ENCODE data around the gene CBX1. TPM values are rescaled to one million over a fixed set of nuclear protein-coding genes. Genes with fewer than 3 reads are reported as not detected.
A peak's percentile ranks its signal among the peaks of the same experiment; 100 is the strongest.
"Not testable (repeated sequence)": the region's sequence is repeated elsewhere in the genome, so short reads cannot be mapped to it uniquely, and the experiment has no call there.

CBX1 gene
- total RNA-seq, 1 experiment from 2014 or later = 126 TPM

- no peak for DNase-seq
- H3K4me3 ChIP-seq (ENCODE audit: insufficient read depth, low read depth, low read length) = no peak overlapping the region
- H3K36me3 ChIP-seq (replicated peaks; ENCODE audit: control insufficient read depth, insufficient read depth, low read length) = peaks cover 25% of the 10 kb centered on the region
- H3K27me3 ChIP-seq (ENCODE audit: control insufficient read depth, insufficient read depth, low read length) = no peaks in the 10 kb centered on the region
Observed at GRCh38 chr17:48071654-48072053, 29.6 kb downstream of the CBX1 start.

- Histone ChIP-seq H3K27me3 (ENCODE audit: control insufficient read depth, insufficient read depth, low read length) (no peaks in the 10 kb centered on the region), H3K4me3 (ENCODE audit: insufficient read depth, low read depth, low read length) (no peak overlapping the region), H3K36me3 (replicated peaks; ENCODE audit: control insufficient read depth, insufficient read depth, low read length) (peaks cover 23% of the 10 kb centered on the region)
- no peak for DNase-seq
Observed at GRCh38 chr17:48070195-48070594, 31.1 kb downstream of the CBX1 start.

DNA sequence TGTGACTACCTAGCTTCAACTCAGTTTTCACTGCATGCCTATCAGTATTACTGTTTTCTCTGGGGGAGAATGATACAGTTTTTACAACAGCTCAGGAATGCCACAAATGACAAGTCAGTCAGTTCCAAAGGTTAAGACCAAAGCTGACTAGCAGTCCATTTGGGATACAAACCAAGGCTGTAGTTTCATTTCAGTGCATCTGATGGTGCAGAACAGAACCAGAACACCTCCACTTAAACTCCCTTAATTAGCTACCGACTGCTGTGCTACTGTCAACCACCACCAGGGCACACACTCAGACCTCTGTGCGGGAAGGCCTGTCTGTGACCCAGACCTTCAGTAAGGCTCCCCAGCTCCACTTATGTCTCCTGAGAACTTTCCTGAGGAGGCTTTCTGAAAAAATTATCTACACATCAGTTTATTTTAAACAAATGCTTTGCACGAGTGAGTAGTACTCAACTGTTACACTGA lies 32.8 kb downstream of the CBX1 start:
- Histone ChIP-seq H3K4me3 (ENCODE audit: insufficient read depth, low read depth, low read length) (no peak overlapping the region), H3K36me3 (replicated peaks; ENCODE audit: control insufficient read depth, insufficient read depth, low read length) (peaks cover 19% of the 10 kb centered on the region), H3K27me3 (ENCODE audit: control insufficient read depth, insufficient read depth, low read length) (no peaks in the 10 kb centered on the region)
- DNase-seq = peak; percentile 66

DNA sequence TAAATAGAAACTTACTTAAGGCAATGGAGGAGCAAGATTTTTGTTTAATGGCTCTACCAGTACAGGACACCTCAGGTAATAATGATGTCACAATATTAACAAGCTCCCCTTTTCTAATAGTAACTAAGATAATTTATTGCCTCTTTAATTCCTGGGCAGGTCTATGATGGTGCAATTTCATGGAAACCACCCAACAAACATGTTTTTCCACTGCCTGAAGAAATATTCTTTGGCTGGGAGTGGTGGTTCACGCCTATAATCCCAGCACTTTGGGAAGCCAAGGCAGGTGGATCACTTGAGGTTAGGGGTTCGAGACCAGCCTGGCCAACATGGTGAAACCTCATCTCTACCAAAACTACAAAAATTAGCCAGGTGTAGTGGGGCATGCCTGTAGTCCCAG lies 33.5 kb downstream of the CBX1 start:
- H3K4me3 ChIP-seq (ENCODE audit: insufficient read depth, low read depth, low read length); H3K27me3 ChIP-seq (ENCODE audit: control insufficient read depth, insufficient read depth, low read length); DNase-seq: not testable (repeated sequence)
- peaks cover 18% of the 10 kb centered on the region for H3K36me3 ChIP-seq (replicated peaks; ENCODE audit: control insufficient read depth, insufficient read depth, low read length)

DNA sequence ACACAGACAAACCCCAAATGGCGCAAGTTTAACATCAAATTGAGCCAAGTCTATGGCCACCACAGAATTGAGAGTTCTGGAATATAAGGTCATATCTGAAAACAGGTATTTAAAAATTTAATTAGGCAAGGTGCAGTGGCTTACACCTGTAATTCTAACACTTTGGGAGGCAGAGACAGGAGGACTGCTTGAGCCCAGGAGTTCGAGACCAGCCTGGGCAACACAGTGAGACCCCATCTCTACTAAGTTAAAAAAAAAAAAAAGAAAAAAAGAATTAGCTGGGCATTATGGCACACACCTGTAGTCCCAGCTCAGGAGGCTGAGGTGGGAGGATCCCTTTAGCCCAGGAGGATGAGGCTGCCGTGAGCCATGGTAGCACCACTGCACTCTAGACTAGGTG lies 34.0 kb downstream of the CBX1 start:
- Histone ChIP-seq H3K27me3 (ENCODE audit: control insufficient read depth, insufficient read depth, low read length) (no peaks in the 10 kb centered on the region), H3K4me3 (ENCODE audit: insufficient read depth, low read depth, low read length) (no peak overlapping the region), H3K36me3 (replicated peaks; ENCODE audit: control insufficient read depth, insufficient read depth, low read length) (peaks cover 21% of the 10 kb centered on the region)
- no peak for DNase-seq

- no peak for DNase-seq
- peaks cover 26% of the 10 kb centered on the region for H3K36me3 ChIP-seq (replicated peaks; ENCODE audit: control insufficient read depth, insufficient read depth, low read length)
- H3K4me3 ChIP-seq (ENCODE audit: insufficient read depth, low read depth, low read length) = no peak overlapping the region
- H3K27me3 ChIP-seq (ENCODE audit: control insufficient read depth, insufficient read depth, low read length) = no peaks in the 10 kb centered on the region
Observed at GRCh38 chr17:48066656-48067055, 34.6 kb downstream of the CBX1 start.

GRCh38 chr17:48066192-48066591 lies 35.1 kb downstream of the CBX1 start:
- Histone ChIP-seq H3K36me3 (replicated peaks; ENCODE audit: control insufficient read depth, insufficient read depth, low read length) (peaks cover 26% of the 10 kb centered on the region), H3K27me3 (ENCODE audit: control insufficient read depth, insufficient read depth, low read length) (no peaks in the 10 kb centered on the region), H3K4me3 (ENCODE audit: insufficient read depth, low read depth, low read length) (no peak overlapping the region)
- DNase-seq = no peak

DNA sequence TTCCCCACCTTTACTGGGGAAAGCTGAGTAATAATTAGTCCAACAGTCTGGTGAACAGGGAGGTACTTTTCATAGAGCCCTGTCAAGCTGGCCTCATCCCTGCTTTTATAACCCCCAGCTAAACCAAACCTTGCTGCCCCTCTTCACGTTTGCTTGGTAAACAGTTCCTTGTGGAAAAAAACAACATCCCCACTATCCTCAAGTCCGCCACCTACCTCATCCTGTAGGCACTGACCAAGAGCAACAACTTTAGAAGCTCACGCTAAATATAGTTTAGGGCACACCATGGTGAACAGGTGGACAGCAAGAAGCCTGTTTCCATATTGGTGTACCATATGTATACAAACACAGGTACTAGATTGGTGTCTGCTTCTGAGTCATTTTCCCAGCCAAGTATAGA lies 36.6 kb downstream of the CBX1 start:
- DNase-seq = no peak
- no peak overlapping the region for H3K4me3 ChIP-seq (ENCODE audit: insufficient read depth, low read depth, low read length)
- no peaks in the 10 kb centered on the region for H3K27me3 ChIP-seq (ENCODE audit: control insufficient read depth, insufficient read depth, low read length)
- H3K36me3 ChIP-seq (replicated peaks; ENCODE audit: control insufficient read depth, insufficient read depth, low read length) = peaks cover 32% of the 10 kb centered on the region

DNA sequence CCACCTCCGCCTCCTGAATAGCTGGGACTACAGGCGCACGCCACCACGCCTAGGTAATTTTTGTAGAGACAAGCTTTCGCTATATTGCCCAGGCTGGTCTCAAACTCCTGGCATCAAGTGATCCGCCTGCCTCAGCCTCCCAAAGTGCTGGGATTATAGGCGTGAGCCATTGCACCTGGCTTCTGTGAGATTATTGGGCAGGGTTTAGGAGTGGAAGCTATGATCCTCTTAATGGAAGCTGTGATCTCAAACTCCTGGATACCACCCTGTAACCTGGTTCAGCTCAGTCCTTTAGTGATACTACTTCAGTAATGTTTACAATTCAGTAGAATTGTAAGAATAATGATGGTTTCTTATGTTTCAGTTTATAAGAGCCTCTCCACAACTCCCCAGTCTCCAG lies 39.0 kb downstream of the CBX1 start:
- Histone ChIP-seq H3K27me3 (ENCODE audit: control insufficient read depth, insufficient read depth, low read length) (no peaks in the 10 kb centered on the region), H3K4me3 (ENCODE audit: insufficient read depth, low read depth, low read length) (no peak overlapping the region), H3K36me3 (replicated peaks; ENCODE audit: control insufficient read depth, insufficient read depth, low read length) (peaks cover 51% of the 10 kb centered on the region)
- no peak for DNase-seq

- Histone ChIP-seq H3K36me3 (replicated peaks; ENCODE audit: control insufficient read depth, insufficient read depth, low read length) (peaks cover 60% of the 10 kb centered on the region), H3K4me3 (ENCODE audit: insufficient read depth, low read depth, low read length) (no peak overlapping the region), H3K27me3 (ENCODE audit: control insufficient read depth, insufficient read depth, low read length) (no peaks in the 10 kb centered on the region)
- DNase-seq = no peak
Observed at GRCh38 chr17:48060249-48060648, 41.0 kb downstream of the CBX1 start.

DNA sequence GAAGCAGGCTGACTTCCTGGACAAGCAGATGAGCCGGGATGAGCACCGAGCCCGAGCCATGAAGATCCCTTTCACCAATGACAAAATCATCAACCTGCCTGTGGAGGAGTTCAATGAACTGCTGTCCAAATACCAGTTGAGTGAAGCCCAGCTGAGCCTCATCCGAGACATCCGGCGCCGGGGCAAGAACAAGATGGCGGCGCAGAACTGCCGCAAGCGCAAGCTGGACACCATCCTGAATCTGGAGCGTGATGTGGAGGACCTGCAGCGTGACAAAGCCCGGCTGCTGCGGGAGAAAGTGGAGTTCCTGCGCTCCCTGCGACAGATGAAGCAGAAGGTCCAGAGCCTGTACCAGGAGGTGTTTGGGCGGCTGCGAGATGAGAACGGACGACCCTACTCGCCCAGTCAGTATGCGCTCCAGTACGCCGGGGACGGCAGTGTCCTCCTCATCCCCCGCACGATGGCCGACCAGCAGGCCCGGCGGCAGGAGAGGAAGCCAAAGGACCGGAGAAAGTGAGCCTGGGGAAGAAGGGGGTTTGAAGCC lies 42.1 kb downstream of the CBX1 start:
- no peak overlapping the region for H3K4me3 ChIP-seq (ENCODE audit: insufficient read depth, low read depth, low read length)
- no peak for DNase-seq
- no peaks in the 10 kb centered on the region for H3K27me3 ChIP-seq (ENCODE audit: control insufficient read depth, insufficient read depth, low read length)
- peaks cover 59% of the 10 kb centered on the region for H3K36me3 ChIP-seq (replicated peaks; ENCODE audit: control insufficient read depth, insufficient read depth, low read length)

DNA sequence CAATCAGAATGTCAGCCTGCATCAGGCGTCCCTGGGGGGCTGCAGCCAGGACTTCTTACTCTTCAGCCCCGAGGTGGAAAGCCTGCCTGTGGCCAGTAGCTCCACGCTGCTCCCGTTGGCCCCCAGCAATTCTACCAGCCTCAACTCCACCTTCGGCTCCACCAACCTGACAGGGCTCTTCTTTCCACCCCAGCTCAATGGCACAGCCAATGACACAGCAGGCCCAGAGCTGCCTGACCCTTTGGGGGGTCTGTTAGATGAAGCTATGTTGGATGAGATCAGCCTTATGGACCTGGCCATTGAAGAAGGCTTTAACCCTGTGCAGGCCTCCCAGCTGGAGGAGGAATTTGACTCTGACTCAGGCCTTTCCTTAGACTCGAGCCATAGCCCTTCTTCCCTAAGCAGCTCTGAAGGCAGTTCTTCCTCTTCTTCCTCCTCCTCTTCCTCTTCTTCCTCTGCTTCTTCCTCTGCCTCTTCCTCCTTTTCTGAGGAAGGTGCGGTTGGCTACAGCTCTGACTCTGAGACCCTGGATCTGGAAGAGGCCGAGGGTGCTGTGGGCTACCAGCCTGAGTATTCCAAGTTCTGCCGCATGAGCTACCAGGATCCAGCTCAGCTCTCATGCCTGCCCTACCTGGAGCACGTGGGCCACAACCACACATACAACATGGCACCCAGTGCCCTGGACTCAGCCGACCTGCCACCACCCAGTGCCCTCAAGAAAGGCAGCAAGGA lies 42.7 kb downstream of the CBX1 start:
- Histone ChIP-seq H3K27me3 (ENCODE audit: control insufficient read depth, insufficient read depth, low read length) (no peaks in the 10 kb centered on the region), H3K4me3 (ENCODE audit: insufficient read depth, low read depth, low read length) (no peak overlapping the region), H3K36me3 (replicated peaks; ENCODE audit: control insufficient read depth, insufficient read depth, low read length) (peaks cover 59% of the 10 kb centered on the region)
- DNase-seq = no peak

- no peaks in the 10 kb centered on the region for H3K27me3 ChIP-seq (ENCODE audit: control insufficient read depth, insufficient read depth, low read length)
- DNase-seq = no peak
- peaks cover 57% of the 10 kb centered on the region for H3K36me3 ChIP-seq (replicated peaks; ENCODE audit: control insufficient read depth, insufficient read depth, low read length)
Observed at GRCh38 chr17:48057626-48058025, 43.7 kb downstream of the CBX1 start.

GRCh38 chr17:48056879-48057278 lies 44.4 kb downstream of the CBX1 start:
- no peaks in the 10 kb centered on the region for H3K27me3 ChIP-seq (ENCODE audit: control insufficient read depth, insufficient read depth, low read length)
- no peak overlapping the region for H3K4me3 ChIP-seq (ENCODE audit: insufficient read depth, low read depth, low read length)
- H3K36me3 ChIP-seq (replicated peaks; ENCODE audit: control insufficient read depth, insufficient read depth, low read length) = peaks cover 56% of the 10 kb centered on the region
- no peak for DNase-seq

More at GRCh38 chr17:48057626-48058025, 43.7 kb downstream of the CBX1 start:
- no peak overlapping the region for H3K4me3 ChIP-seq (ENCODE audit: insufficient read depth, low read depth, low read length)

DNA sequence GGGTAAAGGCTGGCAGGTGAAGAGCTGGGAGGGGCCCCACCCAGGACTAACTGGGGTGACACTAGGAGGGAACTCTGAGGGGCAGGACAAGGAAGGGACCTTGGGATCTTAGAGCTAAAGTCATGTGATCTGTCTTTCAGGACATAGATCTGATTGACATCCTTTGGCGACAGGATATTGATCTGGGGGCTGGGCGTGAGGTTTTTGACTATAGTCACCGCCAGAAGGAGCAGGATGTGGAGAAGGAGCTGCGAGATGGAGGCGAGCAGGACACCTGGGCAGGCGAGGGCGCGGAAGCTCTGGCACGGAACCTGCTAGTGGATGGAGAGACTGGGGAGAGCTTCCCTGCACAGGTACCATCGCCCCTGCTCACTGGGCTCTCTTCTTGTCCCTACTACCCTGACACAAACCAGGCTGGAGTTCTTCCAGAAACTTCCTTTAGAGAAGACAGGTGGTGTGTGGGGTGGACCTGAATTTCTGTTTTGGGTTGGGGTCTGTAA lies 45.0 kb downstream of the CBX1 start:
- no peaks in the 10 kb centered on the region for H3K27me3 ChIP-seq (ENCODE audit: control insufficient read depth, insufficient read depth, low read length)
- no peak for DNase-seq
- peaks cover 56% of the 10 kb centered on the region for H3K36me3 ChIP-seq (replicated peaks; ENCODE audit: control insufficient read depth, insufficient read depth, low read length)
- H3K4me3 ChIP-seq (ENCODE audit: insufficient read depth, low read depth, low read length) = 0 out of 2 replicates have a peak overlapping the region, but pooled peaks have one; percentile 24

Data from H7 (cell line).